ENCODE measurements around the gene ING4. TPM values are rescaled to one million over a fixed set of nuclear protein-coding genes. Genes with fewer than 3 reads are reported as not detected.
A peak's percentile ranks its signal among the peaks of the same experiment; 100 is the strongest.

The ING4 gene
- total and polyA plus RNA-seq, 7 experiments from 2014 or later, result 33.1 to 106 (median 92.8) TPM

DNA sequence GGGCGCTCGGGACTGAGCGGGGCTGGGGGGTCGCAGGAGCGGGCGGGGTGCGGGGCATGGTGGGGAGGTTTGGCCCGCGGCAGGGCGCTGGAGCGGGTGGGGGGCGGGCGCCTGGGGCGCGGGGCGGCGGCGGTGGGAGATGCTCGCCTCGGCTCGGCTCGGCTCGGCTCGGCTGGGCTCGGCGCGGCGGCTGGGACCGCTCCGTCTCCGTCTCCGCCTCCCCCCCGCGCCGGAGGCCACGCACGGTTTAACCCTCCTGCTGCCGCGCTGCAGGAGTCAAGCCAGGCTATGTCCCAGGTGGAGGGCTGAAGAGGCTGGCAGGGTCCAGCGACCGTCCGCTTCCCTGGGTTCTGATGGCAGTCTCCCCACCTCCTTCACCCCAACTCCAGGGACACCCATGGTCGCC lies 37.7 kb upstream of the ING4 start, which contains the start of gene PIANP:
Gene PIANP (minus strand): TSS at position 170 of the 406 bp plus-strand sequence. CDS start 2,754 bp downstream, outside the sequence.
- Mint-ChIP-seq H3K36me3 (peaks cover 0 to 2% (median 0%) of the 10 kb centered on the region in 5 donors), H3K9me3 (peaks cover 0 to 5% (median 0%) of the 10 kb centered on the region in 11 donors), H3K27ac (peak within 1 kb of the TSS in 6 of 9 donors; percentile 7 to 87 (median 68)), H3K4me3 (peak within 1 kb of the TSS; percentile 67 to 92 (median 81)), H3K27me3 (peaks cover 5 to 72% (median 51%) of the 10 kb centered on the region in 5 donors), H3K4me1 (peaks cover 13 to 39% (median 25%) of the 10 kb centered on the region in 7 donors)
- Histone ChIP-seq H3K27ac (ENCODE audit: low read depth, low read length) (peak within 1 kb of the TSS; percentile 25), H3K4me1 (ENCODE audit: control insufficient read depth in 2 of 2, insufficient read depth in 2 of 2, low read length in 2 of 2) (peaks cover 5 to 8% of the 10 kb centered on the region in 2 donors), H3K9me3 (ENCODE audit: control insufficient read depth in 2 of 3, low read length in 3 of 3) (no peaks in the 10 kb centered on the region), H3K27me3 (ENCODE audit: control insufficient read depth in 2 of 2, insufficient read depth in 2 of 2, low read length in 2 of 2) (peaks cover 0 to 6% of the 10 kb centered on the region in 2 donors), H3K36me3 (ENCODE audit: control insufficient read depth in 2 of 3, insufficient read depth in 3 of 3, low read length in 3 of 3) (no peaks in the 10 kb centered on the region), H3K4me3 (ENCODE audit: low read length) (peak within 1 kb of the TSS; percentile 62)
- peak; percentile 38 to 72 (median 63) for DNase-seq
- ATAC-seq, result peak; percentile 88
- intact Hi-C loops (cut with micrococcal nuclease), result loop anchor here in 1 of 2 donors (1.0 kb wide), 3 partner anchors 11 to 191 kb away; partner anchors contain the start of genes COPS7A and ZNF384
- POLR2A ChIA-PET, result interaction anchor here (1.0 to 2.1 kb wide), 2 partner anchors 9 to 11 kb away, joined by 3 to 16 read pairs; partner anchors contain the start of gene ZNF384
- CTCF ChIA-PET, result no interaction called here

DNA sequence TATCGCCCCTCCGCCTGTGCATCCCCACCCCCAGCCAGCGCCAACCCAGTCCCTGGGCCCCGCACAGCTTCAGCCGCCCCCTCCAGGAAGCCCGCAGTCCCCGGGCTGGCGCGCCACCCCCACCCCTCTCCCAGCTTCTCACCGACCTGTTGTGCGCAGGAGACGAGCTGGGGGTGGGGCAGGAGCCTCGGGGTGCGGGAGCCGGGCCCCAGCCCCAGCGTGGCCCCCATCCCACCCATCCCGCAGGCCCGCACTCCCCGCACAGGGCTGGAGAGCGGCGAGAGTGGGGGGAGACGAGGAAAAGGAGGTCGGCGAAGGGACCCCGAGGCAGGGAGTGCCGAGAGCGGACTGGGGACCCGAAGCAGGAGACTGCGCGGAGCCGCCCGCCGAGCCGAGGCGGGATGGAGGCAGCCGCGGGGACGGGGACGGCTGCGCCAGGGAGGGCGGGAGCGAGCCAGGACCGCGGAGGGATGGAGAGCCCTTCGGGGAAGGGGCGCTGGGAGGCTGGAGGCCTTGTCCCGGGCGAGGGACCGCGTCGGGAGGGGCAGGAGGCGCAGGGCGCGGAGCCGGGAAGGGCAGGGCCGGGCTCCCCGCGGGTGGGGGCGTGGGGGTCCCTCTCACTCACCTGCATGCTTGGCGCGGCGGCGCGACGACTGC lies 37.2 kb upstream of the ING4 start:
- Histone ChIP-seq H3K4me1 (ENCODE audit: control insufficient read depth in 2 of 2, insufficient read depth in 2 of 2, low read length in 2 of 2) (peaks cover 5 to 8% of the 10 kb centered on the region in 2 donors), H3K4me3 (ENCODE audit: low read length) (peak overlapping the region; percentile 37), H3K27ac (ENCODE audit: low read depth, low read length) (peak overlapping the region; percentile 25), H3K9me3 (ENCODE audit: control insufficient read depth in 2 of 3, low read length in 3 of 3) (no peaks in the 10 kb centered on the region), H3K36me3 (ENCODE audit: control insufficient read depth in 2 of 3, insufficient read depth in 3 of 3, low read length in 3 of 3) (no peaks in the 10 kb centered on the region), H3K27me3 (ENCODE audit: control insufficient read depth in 2 of 2, insufficient read depth in 2 of 2, low read length in 2 of 2) (peaks cover 0 to 6% of the 10 kb centered on the region in 2 donors)
- H3K4me1 Mint-ChIP-seq, result peaks cover 13 to 39% (median 25%) of the 10 kb centered on the region in 7 donors
- H3K27me3 Mint-ChIP-seq, result peaks cover 5 to 70% (median 46%) of the 10 kb centered on the region in 5 donors
- H3K9me3 Mint-ChIP-seq, result peaks cover 0 to 5% (median 0%) of the 10 kb centered on the region in 11 donors
- intact Hi-C loops (cut with micrococcal nuclease), result loop anchor here in 1 of 2 donors (1.0 kb wide), 3 partner anchors 11 to 191 kb away; partner anchors contain the start of genes COPS7A and ZNF384
- DNase-seq (peak in 2 of 9 donors; percentile 15 to 28), ATAC-seq (peak; percentile 49)
- ChIA-PET CTCF (interaction anchor here (0.9 kb wide), 1 partner anchor 24 kb away, joined by 3 read pairs; the partner anchor contains the start of gene COPS7A), POLR2A (interaction anchor here (0.6 to 2.8 kb wide), 5 partner anchors 10 to 272 kb away, joined by 3 to 16 read pairs (median 5); partner anchors contain the start of genes COPS7A, MLF2, NOP2 and ZNF384)
- peak overlapping the region; percentile 67 to 92 (median 76) for H3K4me3 Mint-ChIP-seq
- H3K27ac Mint-ChIP-seq, result peak overlapping the region in 3 of 9 donors; percentile 70 to 87 (median 86)
- H3K36me3 Mint-ChIP-seq, result peaks cover 0 to 2% (median 0%) of the 10 kb centered on the region in 5 donors

DNA sequence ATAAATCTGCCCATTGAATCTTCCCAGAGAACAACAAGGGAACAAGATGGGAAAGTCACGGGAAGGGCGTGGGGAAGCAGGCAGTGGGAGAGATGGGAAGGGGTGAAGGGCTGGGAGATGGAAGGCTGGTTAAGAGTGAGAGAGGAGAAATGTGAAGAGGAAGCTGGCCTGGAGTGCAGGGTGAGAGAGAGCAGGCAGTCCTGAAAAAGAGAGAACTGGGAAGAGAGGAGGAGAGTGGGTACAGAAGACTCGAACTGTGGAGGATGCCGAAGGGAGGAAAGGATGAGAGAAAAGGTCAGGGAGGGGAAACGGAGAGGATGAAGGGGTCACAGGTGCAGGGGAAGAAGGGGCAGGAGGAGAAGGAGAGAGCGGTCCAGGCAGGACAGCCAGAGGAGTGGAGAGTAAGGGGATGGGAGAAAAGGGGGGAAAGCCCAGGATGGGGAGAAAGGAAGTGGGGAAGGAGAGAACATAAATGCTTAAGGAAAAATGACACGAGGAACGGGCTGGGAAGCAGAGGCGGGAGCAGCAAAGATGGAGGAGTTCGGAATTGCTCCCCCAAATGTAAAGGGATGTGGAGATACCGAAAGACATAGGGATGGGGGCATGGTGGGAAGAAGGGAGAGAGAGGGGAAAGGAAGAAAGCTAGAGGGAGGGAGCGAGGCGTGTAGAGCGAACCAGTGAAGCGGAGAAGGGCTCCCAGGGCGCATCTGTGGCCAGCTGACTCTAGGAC lies 36.5 kb upstream of the ING4 start:
- intact Hi-C loops (cut with micrococcal nuclease), result no loop called here
- H3K27me3 Mint-ChIP-seq, result peaks cover 5 to 64% (median 45%) of the 10 kb centered on the region in 5 donors
- DNase-seq (no peak), ATAC-seq (no peak)
- Histone ChIP-seq H3K36me3 (ENCODE audit: control insufficient read depth in 2 of 3, insufficient read depth in 3 of 3, low read length in 3 of 3) (no peaks in the 10 kb centered on the region), H3K4me3 (ENCODE audit: low read length) (peak overlapping the region; percentile 37), H3K9me3 (ENCODE audit: control insufficient read depth in 2 of 3, low read length in 3 of 3) (no peaks in the 10 kb centered on the region), H3K4me1 (ENCODE audit: control insufficient read depth in 2 of 2, insufficient read depth in 2 of 2, low read length in 2 of 2) (peaks cover 5 to 8% of the 10 kb centered on the region in 2 donors), H3K27ac (ENCODE audit: low read depth, low read length) (no peak overlapping the region), H3K27me3 (ENCODE audit: control insufficient read depth in 2 of 2, insufficient read depth in 2 of 2, low read length in 2 of 2) (peaks cover 0 to 6% of the 10 kb centered on the region in 2 donors)
- H3K4me1 Mint-ChIP-seq, result peaks cover 13 to 39% (median 25%) of the 10 kb centered on the region in 7 donors
- CTCF ChIA-PET, result interaction anchor here (0.6 to 1.1 kb wide), 5 partner anchors 25 to 173 kb away, joined by 3 to 4 read pairs (median 4); partner anchors contain the start of gene COPS7A
- H3K9me3 Mint-ChIP-seq, result peaks cover 0 to 5% (median 0%) of the 10 kb centered on the region in 11 donors
- peak overlapping the region in 6 of 9 donors; percentile 41 to 87 (median 68) for H3K27ac Mint-ChIP-seq
- POLR2A ChIA-PET, result interaction anchor here (0.6 to 2.8 kb wide), 6 partner anchors 10 to 273 kb away, joined by 3 to 16 read pairs (median 4); partner anchors contain the start of genes COPS7A, MLF2, NOP2 and USP5
- peaks cover 0 to 2% (median 0%) of the 10 kb centered on the region in 5 donors for H3K36me3 Mint-ChIP-seq
- H3K4me3 Mint-ChIP-seq, result peak overlapping the region; percentile 67 to 92 (median 76)

DNA sequence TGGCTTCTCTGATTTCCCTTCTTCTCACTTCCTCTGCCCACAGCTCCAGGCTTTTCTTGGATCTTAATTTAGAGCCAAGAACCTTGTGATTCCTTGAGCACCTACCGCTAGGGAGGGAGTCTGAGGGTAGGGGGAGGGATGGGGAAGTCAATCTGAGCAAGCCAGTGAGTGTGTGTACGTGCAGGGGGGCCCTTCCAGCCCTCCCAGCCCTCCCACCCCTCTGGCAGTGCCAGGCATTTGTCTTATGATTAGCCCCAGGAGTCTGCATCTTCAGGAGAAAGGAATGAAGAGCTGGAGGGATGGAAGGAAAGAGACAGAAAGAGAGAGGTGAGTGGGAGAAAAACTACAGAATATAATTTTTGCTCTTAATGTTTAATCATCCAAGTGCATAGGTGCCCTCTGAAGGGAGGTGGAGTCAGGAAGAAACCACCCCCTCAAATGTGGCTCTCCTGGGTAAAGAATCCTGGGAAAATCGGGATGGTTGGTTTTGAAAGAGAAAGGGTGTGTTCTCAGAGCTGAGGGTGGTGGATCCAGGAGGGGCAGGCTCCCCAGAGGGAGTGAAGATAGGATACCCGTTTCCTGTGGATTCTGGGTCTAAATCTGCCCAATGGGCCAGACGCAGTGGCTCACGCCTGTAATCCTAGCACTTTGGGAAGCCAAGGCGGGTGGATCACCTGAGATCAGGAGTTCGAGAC lies 35.6 kb upstream of the ING4 start:
- POLR2A ChIA-PET, result interaction anchor here (1.4 to 2.8 kb wide), 3 partner anchors 9 to 154 kb away, joined by 3 to 16 read pairs (median 16); partner anchors contain the start of genes COPS7A, USP5 and ZNF384
- DNase-seq (no peak), ATAC-seq (no peak)
- H3K27me3 ChIP-seq (ENCODE audit: control insufficient read depth in 2 of 2, insufficient read depth in 2 of 2, low read length in 2 of 2), result peaks cover 0 to 6% of the 10 kb centered on the region in 2 donors
- H3K36me3 Mint-ChIP-seq, result peaks cover 0 to 2% (median 0%) of the 10 kb centered on the region in 5 donors
- H3K4me1 ChIP-seq (ENCODE audit: control insufficient read depth in 2 of 2, insufficient read depth in 2 of 2, low read length in 2 of 2), result peaks cover 5 to 8% of the 10 kb centered on the region in 2 donors
- peak overlapping the region in 2 of 9 donors; percentile 67 to 87 for H3K27ac Mint-ChIP-seq
- H3K27me3 Mint-ChIP-seq, result peaks cover under 1 to 55% (median 36%) of the 10 kb centered on the region in 5 donors
- H3K4me1 Mint-ChIP-seq, result peaks cover 11 to 38% (median 25%) of the 10 kb centered on the region in 7 donors
- intact Hi-C loops (cut with micrococcal nuclease), result no loop called here
- CTCF ChIA-PET, result interaction anchor here (0.6 to 1.1 kb wide), 6 partner anchors 19 to 447 kb away, joined by 3 to 5 read pairs (median 4); no protein-coding TSS in a partner anchor
- H3K27ac ChIP-seq (ENCODE audit: low read depth, low read length), result no peak overlapping the region
- H3K4me3 ChIP-seq (ENCODE audit: low read length), result no peak overlapping the region
- peak overlapping the region in 7 of 10 donors; percentile 67 to 92 (median 68) for H3K4me3 Mint-ChIP-seq
- H3K9me3 Mint-ChIP-seq, result peaks cover 0 to 5% (median 0%) of the 10 kb centered on the region in 11 donors
- H3K36me3 ChIP-seq (ENCODE audit: control insufficient read depth in 2 of 3, insufficient read depth in 3 of 3, low read length in 3 of 3), result no peaks in the 10 kb centered on the region
- H3K9me3 ChIP-seq (ENCODE audit: control insufficient read depth in 2 of 3, low read length in 3 of 3), result no peaks in the 10 kb centered on the region

DNA sequence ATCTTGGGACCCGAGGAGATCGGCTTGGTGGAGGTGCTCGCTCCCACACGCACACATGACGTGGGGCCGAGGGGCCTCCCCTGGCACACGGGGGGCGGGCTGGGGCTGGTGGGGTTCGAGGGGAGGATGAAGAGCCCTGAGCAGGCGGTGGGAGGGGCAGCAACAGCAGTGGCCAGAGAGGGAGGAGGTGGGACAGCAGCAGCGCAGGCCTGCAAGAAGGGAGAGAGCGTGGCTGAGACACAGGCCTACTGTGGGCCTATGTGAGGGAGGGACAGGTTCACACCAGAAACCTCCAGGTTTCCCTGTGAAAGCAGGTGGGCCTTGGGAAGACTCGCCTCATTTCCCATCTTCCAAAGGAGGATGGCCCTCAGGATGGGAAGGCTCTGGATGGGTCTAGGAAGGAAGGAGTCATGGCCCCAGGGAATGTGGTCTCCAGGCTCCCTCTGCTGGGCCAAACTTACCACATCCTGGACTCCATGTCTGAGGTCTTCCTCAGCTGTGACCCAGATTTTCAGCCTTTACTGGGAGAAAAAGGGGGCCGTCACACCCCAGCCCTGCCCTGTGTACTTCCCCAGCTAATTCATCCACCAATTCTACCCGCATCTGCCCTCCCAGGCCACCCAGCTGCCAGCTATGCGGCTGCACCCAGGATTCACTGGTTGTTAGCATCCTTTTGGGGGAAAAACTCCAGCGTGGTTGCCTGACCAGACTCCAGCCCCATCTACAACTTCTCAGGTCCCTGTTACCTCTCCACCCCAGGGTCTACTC lies 34.8 kb upstream of the ING4 start:
- peaks cover 0 to 6% of the 10 kb centered on the region in 2 donors for H3K27me3 ChIP-seq (ENCODE audit: control insufficient read depth in 2 of 2, insufficient read depth in 2 of 2, low read length in 2 of 2)
- no peaks in the 10 kb centered on the region for H3K36me3 ChIP-seq (ENCODE audit: control insufficient read depth in 2 of 3, insufficient read depth in 3 of 3, low read length in 3 of 3)
- Mint-ChIP-seq H3K4me1 (peaks cover 9 to 39% (median 28%) of the 10 kb centered on the region in 7 donors), H3K36me3 (peaks cover 0 to 2% (median 0%) of the 10 kb centered on the region in 5 donors), H3K4me3 (peak overlapping the region in 1 of 10 donors; percentile 25), H3K9me3 (peaks cover 0 to 3% (median 0%) of the 10 kb centered on the region in 11 donors), H3K27ac (peak overlapping the region in 2 of 9 donors; percentile 24 to 51), H3K27me3 (peaks cover 0 to 47% (median 29%) of the 10 kb centered on the region in 5 donors)
- DNase-seq (no peak), ATAC-seq (peak; percentile 25)
- POLR2A ChIA-PET, result interaction anchor here (2.8 kb wide), 1 partner anchor 26 kb away, joined by 16 read pairs; the partner anchor contains the start of gene COPS7A
- H3K9me3 ChIP-seq (ENCODE audit: control insufficient read depth in 2 of 3, low read length in 3 of 3), result no peaks in the 10 kb centered on the region
- no peak overlapping the region for H3K27ac ChIP-seq (ENCODE audit: low read depth, low read length)
- CTCF ChIA-PET, result interaction anchor here (0.6 to 0.7 kb wide), 3 partner anchors 20 to 448 kb away, joined by 3 to 5 read pairs (median 3); no protein-coding TSS in a partner anchor
- H3K4me1 ChIP-seq (ENCODE audit: control insufficient read depth in 2 of 2, insufficient read depth in 2 of 2, low read length in 2 of 2), result peaks cover 5 to 8% of the 10 kb centered on the region in 2 donors
- intact Hi-C loops (cut with micrococcal nuclease), result no loop called here
- no peak overlapping the region for H3K4me3 ChIP-seq (ENCODE audit: low read length)

Measured in naive thymus-derived CD4-positive, alpha-beta T cell (primary cell).